ENCODE results near the gene SPOCK2.
A peak's percentile ranks its signal among the peaks of the same experiment; 100 is the strongest.

Gene SPOCK2

DNA sequence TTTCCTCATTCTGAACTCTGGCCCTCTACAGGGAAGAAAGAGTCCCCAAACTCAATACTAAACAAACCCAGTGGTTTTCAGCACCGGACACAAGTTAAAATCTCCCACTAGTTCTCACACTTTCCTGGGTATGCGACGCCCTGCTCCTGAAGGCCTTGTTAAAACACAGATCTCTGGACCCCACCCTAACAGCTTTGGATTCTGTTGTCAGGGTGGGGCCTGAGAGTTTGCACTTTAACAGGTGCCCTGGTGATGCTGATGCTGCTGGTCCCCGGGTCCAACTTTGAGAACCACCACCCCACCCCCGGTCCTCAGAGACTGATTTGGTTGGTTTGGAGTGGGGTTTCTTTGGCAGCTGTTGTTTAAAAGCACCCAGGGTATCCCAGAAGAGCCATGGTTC, 62.5 kb downstream of the SPOCK2 start:
- DNase-seq, result no peak

DNA sequence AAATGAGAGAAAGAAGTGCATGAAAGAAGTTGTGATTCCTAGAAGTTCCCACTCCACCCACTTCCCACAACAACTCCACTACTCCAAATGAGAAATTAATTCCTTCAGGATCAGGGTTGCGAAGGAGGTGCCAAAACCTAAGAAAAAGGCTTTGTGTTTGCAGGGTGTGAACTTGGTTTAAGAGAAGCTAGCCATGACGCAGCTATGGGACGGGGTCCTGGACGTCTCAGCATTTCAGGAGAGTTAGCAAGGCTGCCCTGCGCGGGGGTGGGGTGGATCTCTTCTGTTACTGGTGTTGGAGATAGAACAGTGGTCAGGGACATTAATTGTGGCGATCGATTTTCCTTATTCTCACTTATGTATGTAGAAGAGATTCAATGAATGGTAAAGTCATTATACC, 63.0 kb downstream of the SPOCK2 start:
- DNase-seq, result no peak

DNA sequence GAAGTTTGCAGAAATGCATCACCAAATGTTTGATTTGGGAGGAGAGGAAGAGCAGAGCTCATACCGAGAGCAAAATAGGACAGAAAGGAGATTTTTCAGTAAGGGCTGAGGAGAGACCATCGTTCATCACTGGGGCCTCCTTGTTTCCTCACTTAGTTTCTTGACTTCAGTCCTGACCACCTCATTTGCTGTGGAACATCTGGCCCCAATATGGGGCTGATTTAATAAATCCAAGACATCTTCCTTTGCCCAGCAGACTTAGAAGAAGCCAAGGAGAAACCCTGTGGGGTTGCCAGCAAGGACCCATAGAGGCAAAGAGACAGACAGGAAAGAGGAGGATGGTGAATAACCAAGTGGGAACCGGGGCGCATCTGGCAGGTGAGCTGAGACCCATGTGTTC, 63.8 kb downstream of the SPOCK2 start:
- no peak for DNase-seq

DNA sequence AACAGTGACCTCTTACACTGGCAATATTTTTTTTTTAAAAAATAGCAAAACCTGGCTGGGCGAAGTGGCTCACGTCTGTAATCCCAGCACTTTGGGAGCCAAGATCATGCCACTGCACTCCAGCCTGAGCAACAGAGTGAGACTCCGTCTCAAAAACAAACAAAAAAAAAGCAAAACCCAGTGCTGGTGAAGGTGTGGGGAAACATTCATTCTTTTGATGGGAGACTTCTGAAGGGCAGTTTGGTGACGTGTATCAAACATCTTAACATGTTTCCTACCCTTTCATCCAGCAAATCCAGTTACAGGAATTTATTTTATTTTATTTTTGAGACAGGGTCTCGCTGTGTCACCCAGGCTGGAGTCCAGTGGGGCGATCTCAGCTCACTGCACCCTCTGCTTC, 66.1 kb downstream of the SPOCK2 start:
- DNase-seq, result no peak

DNA sequence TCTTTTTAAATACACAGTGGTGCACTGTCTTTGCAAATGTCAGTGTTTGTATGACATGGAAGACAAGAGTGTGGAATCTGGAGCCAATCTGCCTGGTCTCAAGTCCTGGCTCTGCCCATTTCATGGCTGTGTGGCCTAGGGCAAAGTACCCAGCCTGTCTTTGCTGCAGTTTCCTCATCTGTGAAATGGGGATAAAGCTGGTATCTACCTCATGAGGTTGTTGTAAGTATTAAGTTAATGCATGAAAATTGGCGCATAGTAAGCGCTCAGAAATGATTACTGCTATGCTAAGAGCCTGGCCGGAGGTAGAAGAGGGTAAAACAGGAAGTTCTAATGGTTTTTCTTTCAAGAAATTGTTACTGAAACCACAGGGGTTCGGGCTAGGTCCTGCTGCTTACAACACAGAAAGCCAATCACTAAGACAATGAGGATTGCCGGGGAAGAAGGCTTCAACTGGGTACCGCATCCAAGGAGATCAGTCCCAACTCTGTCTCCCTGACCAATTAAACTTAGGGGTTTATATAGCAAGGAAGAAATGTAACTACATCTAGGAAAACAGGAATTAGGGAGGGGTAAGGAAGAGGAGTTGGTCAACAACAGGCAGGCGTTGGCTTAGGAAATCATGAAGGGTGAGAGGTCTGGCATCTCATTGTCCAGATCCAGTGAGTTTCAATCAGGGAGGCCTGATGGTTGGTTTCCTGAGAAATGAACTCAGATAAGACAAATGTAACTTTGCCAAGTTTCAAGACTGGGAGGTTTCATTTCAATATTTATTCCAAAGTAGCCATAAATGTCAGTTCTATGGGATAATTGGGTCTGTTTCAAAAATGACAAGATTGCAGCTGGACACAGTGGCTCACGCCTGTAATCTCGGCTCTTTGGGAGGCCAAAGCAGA, 67.2 kb downstream of the SPOCK2 start:
- peak in 1 of 2 experiments; percentile 8 for DNase-seq

GRCh38 chr10:72019085-72019876, 69.1 kb downstream of the SPOCK2 start:
- DNase-seq, result no peak

- no peak for DNase-seq
Observed at GRCh38 chr10:72016608-72017300, 71.6 kb downstream of the SPOCK2 start.

DNA sequence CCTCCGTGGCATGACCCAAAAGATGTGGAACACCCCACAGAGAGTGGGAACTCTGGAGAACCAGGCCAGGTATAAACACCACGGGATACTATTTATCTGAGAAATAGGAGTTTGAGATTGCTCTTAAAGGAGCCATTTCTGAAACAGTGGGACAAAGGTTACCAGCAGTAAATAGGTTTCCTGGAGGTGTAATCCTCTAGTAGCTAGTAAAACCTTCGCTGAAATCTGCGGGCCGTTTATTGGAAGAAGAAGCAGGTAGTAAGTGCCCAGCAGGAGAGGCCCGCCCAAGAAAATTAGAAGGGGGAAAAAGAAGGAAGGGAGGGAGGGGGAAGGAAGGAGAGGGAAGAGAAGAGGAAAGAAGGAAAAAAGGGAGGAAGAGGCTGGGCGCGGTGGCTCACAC, 72.5 kb downstream of the SPOCK2 start:
- no peak for DNase-seq

- DNase-seq, result no peak
Observed at GRCh38 chr10:72014785-72015480, 73.4 kb downstream of the SPOCK2 start.

- DNase-seq, result no peak
Observed at GRCh38 chr10:72014197-72014596, 74.2 kb downstream of the SPOCK2 start.

GRCh38 chr10:72013202-72013945, 75.0 kb downstream of the SPOCK2 start:
- no peak for DNase-seq

GRCh38 chr10:72012796-72013195, 75.6 kb downstream of the SPOCK2 start:
- no peak for DNase-seq

GRCh38 chr10:72011976-72012512, 76.3 kb downstream of the SPOCK2 start:
- DNase-seq, result no peak

- no peak for DNase-seq
Observed at GRCh38 chr10:72011468-72011867, 76.9 kb downstream of the SPOCK2 start.

GRCh38 chr10:72011016-72011415, 77.3 kb downstream of the SPOCK2 start:
- DNase-seq, result no peak

DNA sequence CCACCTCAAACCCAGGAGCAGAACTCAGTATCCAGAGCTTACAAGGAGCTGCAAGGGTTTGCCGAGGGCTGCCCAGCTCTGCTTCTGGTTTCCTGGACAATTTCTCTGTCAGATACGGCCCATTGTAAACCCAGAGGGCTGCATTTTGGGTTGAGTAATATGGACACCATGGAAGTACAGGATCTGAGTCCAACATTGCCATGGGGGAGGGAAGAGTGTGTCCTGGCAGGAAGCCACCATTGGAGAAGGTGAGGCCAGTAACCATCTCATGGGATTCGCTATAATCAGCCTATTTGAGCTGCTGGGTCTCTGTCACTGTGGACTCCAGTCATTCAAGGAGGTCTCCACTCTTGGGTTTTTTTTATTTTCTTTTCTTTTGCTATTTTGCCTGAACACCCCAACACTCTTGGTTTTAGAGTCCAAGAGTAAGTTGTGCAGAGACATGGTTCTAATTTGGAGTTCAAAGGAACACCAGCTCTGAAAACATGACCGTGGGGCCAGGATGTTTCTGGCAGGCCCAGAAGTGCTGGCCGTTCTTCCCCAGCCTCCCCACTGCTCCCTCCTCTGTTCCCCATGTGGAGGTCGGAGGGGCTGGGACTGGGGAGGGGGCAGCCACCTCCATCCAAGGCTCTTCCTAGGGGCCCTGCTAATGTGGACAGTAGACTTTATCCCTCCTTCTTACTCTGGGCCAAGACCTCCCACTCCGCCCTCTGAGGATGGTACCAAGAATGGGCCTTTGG, 77.9 kb downstream of the SPOCK2 start:
- DNase-seq, result no peak

GRCh38 chr10:72009425-72010081, 78.8 kb downstream of the SPOCK2 start:
- DNase-seq, result no peak

GRCh38 chr10:72009051-72009424, 79.3 kb downstream of the SPOCK2 start:
- no peak for DNase-seq

Measured in Kasumi-1 (cell line).